ENCODE measurements around the gene AUTS2.

AUTS2 gene

GRCh38 chr7:70212281-70212680, 614.0 kb downstream of the AUTS2 start:
- in situ Hi-C loops (cut with MboI; ENCODE audit: low sequenced_read_pairs), result no loop called here

- in situ Hi-C loops (cut with MboI; ENCODE audit: low sequenced_read_pairs), result no loop called here
Observed at GRCh38 chr7:70214071-70214470, 615.8 kb downstream of the AUTS2 start.

DNA sequence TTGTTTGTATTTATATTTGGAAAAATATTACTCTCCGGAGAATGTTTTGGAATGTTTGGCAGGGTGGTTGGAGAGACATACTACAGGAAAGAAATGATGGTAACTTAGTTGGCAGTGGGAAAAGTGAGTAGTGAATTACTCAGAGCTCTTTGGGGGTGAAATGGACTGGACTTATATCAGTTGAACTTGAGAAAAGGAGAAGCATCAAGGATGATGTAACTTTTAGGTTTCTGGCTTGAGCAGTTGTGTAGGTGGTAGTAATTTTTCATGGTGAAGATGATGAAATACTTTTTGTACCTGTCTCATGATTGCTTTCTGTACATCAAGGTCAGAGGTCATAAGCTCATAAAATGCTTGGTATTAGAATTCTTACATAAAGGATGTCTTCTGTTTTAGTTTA, 617.2 kb downstream of the AUTS2 start:
- in situ Hi-C loops (cut with MboI; ENCODE audit: low sequenced_read_pairs), result no loop called here

GRCh38 chr7:70217571-70217970, 619.3 kb downstream of the AUTS2 start:
- in situ Hi-C loops (cut with MboI; ENCODE audit: low sequenced_read_pairs), result no loop called here

DNA sequence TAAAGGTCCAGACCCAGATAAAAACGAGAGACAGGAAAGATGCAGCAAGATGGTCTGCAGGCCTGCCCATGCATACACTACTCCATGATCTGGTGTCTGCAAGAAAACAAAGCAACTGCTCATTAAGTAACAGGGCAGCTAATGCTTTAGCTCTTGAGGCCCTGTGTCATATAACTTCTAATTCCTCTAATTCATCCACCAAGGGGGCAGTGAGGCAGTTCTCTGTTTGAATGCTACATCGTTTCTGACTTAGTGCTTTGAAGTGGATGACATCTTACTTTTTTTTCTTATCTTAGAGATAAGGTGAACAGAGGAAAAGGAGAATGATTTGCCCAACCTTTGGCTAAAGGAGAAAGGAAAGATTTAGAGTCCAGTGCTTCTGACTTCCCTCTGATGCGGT, 619.7 kb downstream of the AUTS2 start:
- in situ Hi-C loops (cut with MboI; ENCODE audit: low sequenced_read_pairs), result no loop called here

- in situ Hi-C loops (cut with MboI; ENCODE audit: low sequenced_read_pairs), result no loop called here
Observed at GRCh38 chr7:70219061-70219460, 620.8 kb downstream of the AUTS2 start.

DNA sequence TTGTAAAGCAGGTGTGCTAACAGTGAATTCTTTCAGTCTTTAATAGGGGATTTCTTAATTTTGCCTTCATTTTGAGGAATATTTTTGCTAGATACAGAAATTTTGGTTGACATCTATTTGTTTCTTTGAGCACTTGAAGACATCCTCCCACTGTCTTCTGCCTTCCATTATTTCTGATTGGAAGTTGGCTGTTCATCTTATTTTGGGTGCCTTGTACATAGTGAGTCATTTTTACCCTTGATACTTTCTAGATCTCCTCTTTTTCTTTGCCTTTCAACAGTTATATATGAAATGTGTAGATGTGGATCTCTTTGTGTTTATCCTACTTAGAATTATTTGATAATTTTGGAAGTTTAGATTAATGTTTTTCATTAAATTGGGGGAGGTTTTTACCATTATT, 631.0 kb downstream of the AUTS2 start:
- in situ Hi-C loops (cut with MboI; ENCODE audit: low sequenced_read_pairs), result no loop called here

- in situ Hi-C loops (cut with MboI; ENCODE audit: low sequenced_read_pairs), result no loop called here
Observed at GRCh38 chr7:70230761-70231160, 632.5 kb downstream of the AUTS2 start.

DNA sequence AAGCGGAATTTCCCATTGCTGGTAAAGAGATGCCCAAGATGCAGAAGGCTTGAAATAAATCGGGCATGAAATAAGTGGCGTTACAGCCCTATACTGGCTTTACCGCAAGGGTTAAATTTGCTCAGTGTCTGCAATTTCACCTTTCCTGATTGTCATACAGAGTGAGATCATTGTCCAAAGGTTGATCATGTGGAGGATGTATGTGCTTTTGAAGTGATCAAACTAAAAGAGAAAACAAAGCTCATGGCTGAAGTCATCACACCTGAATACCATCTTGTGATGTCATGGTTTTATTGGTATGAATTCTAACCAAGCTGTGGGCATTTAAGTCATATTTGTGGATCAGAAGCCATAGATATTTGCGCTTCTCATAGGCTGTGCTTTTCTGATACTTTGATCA, 635.5 kb downstream of the AUTS2 start:
- in situ Hi-C loops (cut with MboI; ENCODE audit: low sequenced_read_pairs), result no loop called here

- in situ Hi-C loops (cut with MboI; ENCODE audit: low sequenced_read_pairs), result no loop called here
Observed at GRCh38 chr7:70237256-70237655, 639.0 kb downstream of the AUTS2 start.

GRCh38 chr7:70237831-70238575, 639.7 kb downstream of the AUTS2 start:
- in situ Hi-C loops (cut with MboI; ENCODE audit: low sequenced_read_pairs), result no loop called here

GRCh38 chr7:70239918-70240317, 641.6 kb downstream of the AUTS2 start:
- in situ Hi-C loops (cut with MboI; ENCODE audit: low sequenced_read_pairs), result no loop called here

DNA sequence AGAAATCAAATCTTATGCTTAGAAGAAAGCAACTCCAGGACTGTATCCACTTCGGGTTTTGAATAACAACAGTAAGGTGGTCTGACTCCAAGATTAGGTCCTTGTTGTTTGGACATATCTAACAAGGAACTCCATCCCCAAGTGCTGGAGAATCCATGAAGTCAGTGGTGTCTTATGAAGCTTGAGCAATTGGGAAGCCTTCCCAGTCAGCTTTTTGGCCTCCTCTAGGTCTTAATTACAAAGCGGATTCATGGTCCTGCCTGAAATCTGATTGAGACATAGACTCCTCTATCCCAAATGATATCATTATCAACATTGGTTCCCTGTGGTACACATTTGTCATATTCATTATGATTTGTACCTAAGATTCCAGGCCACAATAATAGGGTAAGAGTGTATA, 642.6 kb downstream of the AUTS2 start:
- in situ Hi-C loops (cut with MboI; ENCODE audit: low sequenced_read_pairs), result no loop called here

DNA sequence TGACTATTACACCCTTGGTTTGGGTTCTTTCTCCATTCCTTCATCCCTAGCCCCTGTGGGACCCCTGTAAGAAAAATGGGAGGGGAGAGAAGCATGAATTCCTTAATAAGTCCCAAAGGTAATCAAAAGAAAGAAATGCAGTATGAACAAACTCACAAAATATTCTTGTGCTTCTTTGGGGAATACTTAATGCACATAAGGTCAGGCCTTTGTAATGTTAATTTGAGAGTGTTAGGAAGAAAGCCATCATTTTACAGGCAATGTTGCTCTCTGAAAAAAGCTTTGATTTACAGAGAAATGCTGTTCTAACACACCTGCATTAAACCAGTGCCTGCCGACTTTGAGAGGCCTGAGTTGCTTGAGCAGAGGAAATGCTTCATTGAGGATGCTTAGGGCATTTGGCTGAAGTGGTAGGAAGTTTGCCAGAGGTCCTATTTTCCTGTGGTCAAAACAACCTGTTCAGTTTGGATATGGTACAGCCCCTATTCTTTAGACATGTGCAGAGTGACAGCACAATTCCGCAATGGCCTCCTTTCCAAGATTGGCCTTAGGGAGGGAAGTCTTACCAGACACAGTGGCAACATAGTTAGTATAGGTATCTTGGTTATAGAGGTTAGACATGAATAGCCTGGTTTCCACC, 643.4 kb downstream of the AUTS2 start:
- in situ Hi-C loops (cut with MboI; ENCODE audit: low sequenced_read_pairs), result no loop called here

GRCh38 chr7:70242826-70243225, 644.6 kb downstream of the AUTS2 start:
- in situ Hi-C loops (cut with MboI; ENCODE audit: low sequenced_read_pairs), result no loop called here

GRCh38 chr7:70243443-70243842, 645.2 kb downstream of the AUTS2 start:
- in situ Hi-C loops (cut with MboI; ENCODE audit: low sequenced_read_pairs), result no loop called here

DNA sequence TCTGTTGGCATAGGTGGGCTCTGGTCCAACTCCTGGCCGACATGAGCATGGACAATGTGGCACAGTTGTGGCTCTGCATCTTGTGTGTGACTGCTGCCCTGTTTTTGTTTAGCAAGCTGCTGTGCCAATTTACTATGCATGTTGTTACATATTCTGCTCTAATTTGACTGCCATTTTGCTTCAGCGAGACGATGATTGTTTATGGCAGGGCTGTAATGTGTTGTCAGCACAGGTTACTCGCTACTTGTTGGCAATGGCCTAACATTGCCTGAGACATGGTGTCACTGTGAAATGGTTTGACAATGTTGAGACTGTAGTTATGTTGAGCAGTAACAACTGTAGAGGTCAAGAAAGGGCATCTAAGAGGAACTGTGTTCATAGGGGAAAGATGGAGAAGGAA, 659.6 kb downstream of the AUTS2 start:
- in situ Hi-C loops (cut with MboI; ENCODE audit: low sequenced_read_pairs), result no loop called here

DNA sequence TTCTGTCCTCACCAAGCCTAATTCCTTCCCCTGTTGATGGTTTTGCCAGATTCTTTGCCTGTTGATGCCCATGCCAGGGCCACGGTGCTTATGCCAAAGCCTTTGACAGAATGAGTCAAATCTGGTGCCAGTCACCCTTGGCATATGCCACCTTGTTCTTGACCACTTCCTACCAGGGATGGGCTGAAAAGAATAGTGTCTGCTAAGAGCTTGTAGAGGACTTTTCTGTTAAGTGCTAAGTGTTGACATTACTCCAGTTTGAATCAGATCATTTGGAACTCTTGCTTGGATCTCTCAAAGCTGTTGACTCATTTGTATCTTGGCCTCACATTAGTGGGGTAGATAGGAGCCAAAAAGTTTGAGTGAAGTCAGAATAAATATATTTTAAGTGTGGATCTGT, 661.2 kb downstream of the AUTS2 start:
- in situ Hi-C loops (cut with MboI; ENCODE audit: low sequenced_read_pairs), result no loop called here

DNA sequence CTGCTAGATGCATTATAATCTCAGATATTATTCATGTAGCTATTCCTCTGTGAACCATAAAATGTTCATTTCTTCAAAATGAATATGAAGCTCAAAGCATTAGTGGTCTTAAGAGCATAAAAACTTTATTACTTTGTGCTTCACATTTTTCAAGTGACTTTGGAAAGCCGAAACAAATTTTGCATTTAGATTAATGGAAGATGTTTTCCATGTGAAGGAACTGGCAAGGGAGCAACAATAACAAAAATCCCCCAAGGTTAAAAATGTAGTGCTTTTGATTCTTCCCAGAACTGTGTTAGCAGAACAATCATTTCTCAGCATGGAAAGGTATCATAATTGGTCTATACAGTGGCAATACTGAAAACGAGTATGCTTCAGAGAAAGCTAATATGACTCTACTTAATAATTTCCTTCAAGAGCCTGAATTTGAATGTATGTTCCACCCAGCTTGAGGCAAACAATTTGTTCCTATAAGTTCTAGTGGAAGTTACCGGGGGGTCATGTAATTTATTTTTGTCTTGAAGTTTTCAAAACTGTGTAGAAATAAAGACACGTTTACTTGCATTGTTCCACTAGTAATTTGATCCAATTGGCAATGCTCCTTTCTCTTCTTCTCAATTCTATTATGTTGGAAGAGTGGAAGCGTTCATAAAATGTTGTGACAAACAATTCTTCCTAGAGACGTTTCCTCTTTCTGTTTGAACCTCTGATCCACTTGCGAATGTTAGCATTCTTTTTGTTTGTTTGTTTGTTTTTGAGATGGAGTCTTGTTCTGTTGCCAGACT, 665.4 kb downstream of the AUTS2 start:
- in situ Hi-C loops (cut with MboI; ENCODE audit: low sequenced_read_pairs), result no loop called here

DNA sequence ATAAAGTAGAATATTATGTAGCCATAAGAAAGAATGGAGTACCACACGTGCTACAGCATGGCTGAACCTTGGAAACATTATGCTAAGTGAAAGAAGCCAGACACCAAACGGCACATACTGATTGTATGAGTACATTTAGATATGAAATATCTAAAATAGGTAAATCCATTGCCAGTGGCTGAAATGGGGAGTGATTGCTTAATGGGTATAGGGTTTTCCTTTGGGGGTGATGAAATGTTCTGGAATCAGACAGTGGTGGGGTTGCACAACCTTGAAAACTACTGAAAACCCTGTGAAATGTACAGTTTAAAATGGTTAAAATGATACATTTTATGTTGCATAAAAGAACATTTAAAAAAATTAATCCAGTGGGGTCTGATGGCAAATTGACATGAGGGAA, 667.9 kb downstream of the AUTS2 start:
- in situ Hi-C loops (cut with MboI; ENCODE audit: low sequenced_read_pairs), result no loop called here

- in situ Hi-C loops (cut with MboI; ENCODE audit: low sequenced_read_pairs), result no loop called here
Observed at GRCh38 chr7:70267381-70268120, 669.3 kb downstream of the AUTS2 start.
